SK-N-DZ (cell line): ENCODE measurements around the gene EBF3.
"Not testable (repeated sequence)": the region's sequence is repeated elsewhere in the genome, so short reads cannot be mapped to it uniquely, and the experiment has no call there.

Experiments
- DNase-seq: peaks from one replicate; pipeline ENCODE4 v3.0.0-alpha.2; 2015; ENCODE audit warnings: low spot score

EBF3 gene

GRCh38 chr10:129929343-129930292 is 34.5 kb downstream of the EBF3 start:
- no peak for DNase-seq

GRCh38 chr10:129927351-129928120 is 36.5 kb downstream of the EBF3 start:
- no peak for DNase-seq

GRCh38 chr10:129926066-129927055 is 37.7 kb downstream of the EBF3 start:
- DNase-seq: no peak

GRCh38 chr10:129924375-129925085 is 39.5 kb downstream of the EBF3 start:
- no peak for DNase-seq

GRCh38 chr10:129922598-129923123 is 41.4 kb downstream of the EBF3 start:
- no peak for DNase-seq

- DNase-seq: no peak
Observed at GRCh38 chr10:129921801-129922597, 42.1 kb downstream of the EBF3 start.

GRCh38 chr10:129921065-129921670 is 42.9 kb downstream of the EBF3 start:
- DNase-seq: no peak

GRCh38 chr10:129920187-129920586 is 43.9 kb downstream of the EBF3 start:
- DNase-seq: not testable (repeated sequence)

- no peak for DNase-seq
Observed at GRCh38 chr10:129919358-129919757, 44.7 kb downstream of the EBF3 start.

GRCh38 chr10:129918836-129919235 is 45.2 kb downstream of the EBF3 start:
- no peak for DNase-seq

GRCh38 chr10:129918401-129918800 is 45.7 kb downstream of the EBF3 start:
- no peak for DNase-seq

GRCh38 chr10:129917936-129918335 is 46.1 kb downstream of the EBF3 start:
- DNase-seq: no peak

- DNase-seq: no peak
Observed at GRCh38 chr10:129916506-129916995, 47.5 kb downstream of the EBF3 start.

GRCh38 chr10:129915526-129916378 is 48.3 kb downstream of the EBF3 start:
- DNase-seq: no peak

- DNase-seq: no peak
Observed at GRCh38 chr10:129914960-129915359, 49.1 kb downstream of the EBF3 start.

- DNase-seq: no peak
Observed at GRCh38 chr10:129914153-129914855, 49.8 kb downstream of the EBF3 start.

- DNase-seq: no peak
Observed at GRCh38 chr10:129912986-129913695, 50.9 kb downstream of the EBF3 start.
